ENCODE measurements around the gene RAMAC.
"Not testable (repeated sequence)": the region's sequence is repeated elsewhere in the genome, so short reads cannot be mapped to it uniquely, and the experiment has no call there.

RAMAC gene

GRCh38 chr15:83012076-83012426, 26.0 kb downstream of the RAMAC start:
- no peak for DNase-seq (ENCODE audit: low read depth in 2 of 3, low spot score in 2 of 3)

- no peak for DNase-seq (ENCODE audit: low read depth in 2 of 3, low spot score in 2 of 3)
These were observed 26.6 kb downstream of the RAMAC start for GRCh38 chr15:83012636-83013035.

GRCh38 chr15:83014205-83014653, 28.2 kb downstream of the RAMAC start:
- no peak for DNase-seq (ENCODE audit: low read depth in 2 of 3, low spot score in 2 of 3)

GRCh38 chr15:83015361-83015760, 29.4 kb downstream of the RAMAC start:
- DNase-seq (ENCODE audit: low read depth in 2 of 3, low spot score in 2 of 3), result no peak

GRCh38 chr15:83016906-83017305, 30.9 kb downstream of the RAMAC start:
- DNase-seq (ENCODE audit: low read depth in 2 of 3, low spot score in 2 of 3), result no peak

- DNase-seq (ENCODE audit: low read depth in 2 of 3, low spot score in 2 of 3), result no peak
These were observed 32.4 kb downstream of the RAMAC start for GRCh38 chr15:83018436-83018835.

- no peak for DNase-seq (ENCODE audit: low read depth in 2 of 3, low spot score in 2 of 3)
These were observed 44.0 kb downstream of the RAMAC start for GRCh38 chr15:83030021-83030420.

- not testable (repeated sequence) for DNase-seq (ENCODE audit: low read depth in 2 of 3, low spot score in 2 of 3)
These were observed 45.2 kb downstream of the RAMAC start for GRCh38 chr15:83031234-83031633.

GRCh38 chr15:83036253-83036652, 50.2 kb downstream of the RAMAC start:
- DNase-seq (ENCODE audit: low read depth in 2 of 3, low spot score in 2 of 3), result no peak

GRCh38 chr15:83039206-83039605, 53.2 kb downstream of the RAMAC start:
- no peak for DNase-seq (ENCODE audit: low read depth in 2 of 3, low spot score in 2 of 3)

All from activated CD8-positive, alpha-beta memory T cell treated with anti-CD3 and anti-CD28 coated beads for 48 hours (primary cell).